CD14-positive monocyte (primary cell): ENCODE measurements around the gene CSTB. TPM values are rescaled to one million over a fixed set of nuclear protein-coding genes. Genes with fewer than 3 reads are reported as not detected.

Experiments
- DNase-seq, 3 donors: peaks; one replicate each; pipeline ENCODE4 v3.0.0-alpha.2; 2011 to 2022
- H2AFZ ChIP-seq: 2 replicates; pipeline ENCODE4 v1.6.0; 2012; ENCODE audit warnings: mild to moderate bottlenecking, low read depth, low read length, inconsistent platforms; ENCODE audit not compliant: insufficient read depth, poor library complexity, severe bottlenecking
- H3K27ac ChIP-seq, 2 donors: 1 replicate in 1 of 2; 2 replicates in 1 of 2; pipeline ENCODE4 v1.5.1; 2012 to 2013; ENCODE audit warnings: low read length in 2 of 2, control low read depth in 1 of 2, inconsistent platforms in 1 of 2, low read depth in 1 of 2, mild to moderate bottlenecking in 1 of 2
- H3K27me3 ChIP-seq, 2 donors: one replicate each; pipeline versions ENCODE4 v1.6.0 to v1.6.1; 2011 to 2013; ENCODE audit warnings: low read length in 2 of 2; ENCODE audit not compliant: control insufficient read depth in 2 of 2, insufficient read depth in 2 of 2
- H3K36me3 ChIP-seq, 2 donors: replicated peaks in 1 of 2; 1 replicate in 1 of 2; 2 replicates in 1 of 2; pipeline versions ENCODE4 v1.5.1 to v1.6.1; 2012 to 2013; ENCODE audit warnings: low read length in 2 of 2, control low read depth in 1 of 2, inconsistent platforms in 1 of 2, mild to moderate bottlenecking in 1 of 2; ENCODE audit not compliant: insufficient read depth in 2 of 2, control insufficient read depth in 1 of 2
- H3K4me1 ChIP-seq, 2 donors: 1 replicate in 1 of 2; 2 replicates in 1 of 2; pipeline versions ENCODE4 v1.5.1 to v1.6.1; 2012 to 2013; ENCODE audit warnings: low read length in 2 of 2, control low read depth in 1 of 2, inconsistent platforms in 1 of 2, mild to moderate bottlenecking in 1 of 2, moderate library complexity in 1 of 2; ENCODE audit not compliant: insufficient read depth in 2 of 2, control insufficient read depth in 1 of 2
- H3K4me2 ChIP-seq: replicated peaks from 2 replicates; pipeline ENCODE3; 2012; ENCODE audit warnings: low read length, moderate library complexity, mild to moderate bottlenecking; ENCODE audit not compliant: poor library complexity, severe bottlenecking; ENCODE audit errors: extremely low read depth
- H3K4me3 ChIP-seq, 3 experiments: fragments of 200-600 bp in 1 of 3; sonication (generic) in 1 of 3; replicated peaks in 1 of 3; 1 replicate in 2 of 3; 2 replicates in 1 of 3; pipeline ENCODE4 v1.5.1; 2011 to 2013; ENCODE audit warnings: low read length in 3 of 3, mild to moderate bottlenecking in 3 of 3, control low read depth in 2 of 3, low read depth in 2 of 3, inconsistent platforms in 1 of 3, moderate library complexity in 1 of 3
- H3K79me2 ChIP-seq: 2 replicates; pipeline ENCODE4 v1.6.0; 2012; ENCODE audit warnings: mild to moderate bottlenecking, control low read depth, inconsistent platforms, low read length, moderate library complexity; ENCODE audit not compliant: insufficient read depth
- H3K9ac ChIP-seq: 2 replicates; pipeline ENCODE4 v1.6.0; 2017; ENCODE audit warnings: low read length, mild to moderate bottlenecking; ENCODE audit not compliant: insufficient read depth, poor library complexity, severe bottlenecking
- H3K9me3 ChIP-seq, 2 donors: replicated peaks in 1 of 2; 1 replicate in 1 of 2; 2 replicates in 1 of 2; pipeline versions ENCODE4 v1.5.1 to v1.6.1; 2012 to 2013; ENCODE audit warnings: low read length in 2 of 2, control low read depth in 1 of 2; ENCODE audit not compliant: control insufficient read depth in 1 of 2, insufficient read depth in 1 of 2
- H4K20me1 ChIP-seq: 2 replicates; pipeline ENCODE4 v1.6.0; 2012; ENCODE audit warnings: mild to moderate bottlenecking, low read length, control low read depth, moderate library complexity; ENCODE audit not compliant: insufficient read depth
- H3K27ac Mint-ChIP-seq, 7 donors: one replicate each; pipeline ENCODE4 v1.8.0; 2020; ENCODE audit warnings: mild to moderate bottlenecking in 7 of 7, mixed read lengths in 7 of 7, moderate library complexity in 6 of 7, inconsistent platforms in 2 of 7
- H3K27me3 Mint-ChIP-seq, 3 donors: one replicate each; pipeline ENCODE4 v1.8.0; 2021 to 2022; ENCODE audit warnings: low read depth in 3 of 3, mild to moderate bottlenecking in 3 of 3, mixed read lengths in 3 of 3, moderate library complexity in 3 of 3, inconsistent platforms in 1 of 3
- H3K36me3 Mint-ChIP-seq, 2 donors: one replicate each; pipeline ENCODE4 v1.8.0; 2020; ENCODE audit warnings: mixed read lengths in 2 of 2, inconsistent platforms in 1 of 2, mild to moderate bottlenecking in 1 of 2
- H3K4me1 Mint-ChIP-seq: one replicate; pipeline ENCODE4 v1.8.0; 2020; ENCODE audit warnings: mild to moderate bottlenecking, mixed read lengths
- H3K4me3 Mint-ChIP-seq, 2 donors: one replicate each; pipeline ENCODE4 v1.8.0; 2020; ENCODE audit warnings: mild to moderate bottlenecking in 2 of 2, mixed read lengths in 2 of 2, moderate library complexity in 1 of 2
- H3K9me3 Mint-ChIP-seq, 7 donors: one replicate each; pipeline ENCODE4 v1.8.0; 2020 to 2022; ENCODE audit warnings: mixed read lengths in 7 of 7, mild to moderate bottlenecking in 6 of 7, moderate library complexity in 6 of 7, inconsistent platforms in 2 of 7
- WGBS: methylation state at CpG from one replicate; pipeline ENCODE4 v1.1.5; 2013; ENCODE audit warnings: missing lambda C conversion rate; ENCODE audit not compliant: insufficient coverage; 5-methylcytosine and 5-hydroxymethylcytosine counted together
- intact Hi-C, 2 donors: fragments of 100-400 bp; cut with micrococcal nuclease; formaldehyde crosslinking; loops; one replicate each; pipeline versions ENCODE4 v1.15.0 to v1.15.1; 2023
- polyA plus RNA-seq, 3 donors: library from polyadenylated mRNA; depleted of rRNA in 1 of 3; unstranded in 2 of 3; stranded (reverse) in 1 of 3; fragments of 300-500 nt in 2 of 3; fragments of >200 nt in 1 of 3; fragmentation: Illumina TruSeq in 2 of 3; gene quantifications; 1 replicate in 2 of 3; 2 replicates in 1 of 3; pipeline ENCODE4 v1.2.3, GENCODE V29; 2012 to 2021
- TF ChIP-seq, protein P1 (sequence below): fragments of 200-600 bp; IDR thresholded peaks from one replicate; pipeline ENCODE4 v1.8.0; 2022; ENCODE audit warnings: antibody characterized with exemption, mild to moderate bottlenecking

CSTB gene
- polyA plus RNA-seq, 3 donors, result 73.7 to 120 (median 115) TPM

DNA sequence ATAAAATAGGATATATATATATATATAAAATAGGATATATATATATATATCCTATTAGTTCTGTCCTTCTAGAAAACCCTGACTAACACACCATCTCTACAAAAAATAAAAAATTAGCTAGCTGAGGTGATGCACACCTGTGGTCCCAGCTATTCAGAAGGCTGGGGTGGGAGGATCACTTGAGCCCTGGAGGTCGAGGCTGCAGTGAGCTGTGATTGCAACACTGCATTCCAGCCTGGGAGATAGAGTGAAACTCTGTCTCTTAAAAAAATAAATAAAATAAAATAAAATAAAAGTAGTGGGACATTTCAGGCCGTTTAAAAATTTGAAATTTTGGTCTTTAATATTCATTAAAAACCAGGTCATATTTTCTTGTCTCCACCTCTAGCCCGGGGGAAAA is 9.0 kb upstream of the CSTB start:
- DNase-seq, result no peak
- Mint-ChIP-seq H3K9me3 (peaks cover 0 to 3% (median 0%) of the 10 kb centered on the region in 7 donors), H3K27me3 (peaks cover 0 to 5% (median 2%) of the 10 kb centered on the region in 3 donors), H3K4me3 (no peak overlapping the region), H3K36me3 (peaks cover 0 to 4% of the 10 kb centered on the region in 2 donors), H3K4me1 (peaks cover 19% of the 10 kb centered on the region), H3K27ac (no peak overlapping the region)
- no peak overlapping the region for H3K4me2 ChIP-seq
- no peaks in the 10 kb centered on the region for H3K27me3 ChIP-seq
- no peak overlapping the region for H2AFZ ChIP-seq
- peaks cover 14 to 26% of the 10 kb centered on the region in 2 donors for H3K4me1 ChIP-seq
- H3K36me3 ChIP-seq, result no peaks in the 10 kb centered on the region
- H3K9ac ChIP-seq, result no peak overlapping the region
- no CpG with 5 or more reads among the region's 3 CpGs for WGBS
- no peaks in the 10 kb centered on the region for H4K20me1 ChIP-seq
- H3K4me3 ChIP-seq, result no peak overlapping the region
- TF ChIP-seq, protein P1, sequence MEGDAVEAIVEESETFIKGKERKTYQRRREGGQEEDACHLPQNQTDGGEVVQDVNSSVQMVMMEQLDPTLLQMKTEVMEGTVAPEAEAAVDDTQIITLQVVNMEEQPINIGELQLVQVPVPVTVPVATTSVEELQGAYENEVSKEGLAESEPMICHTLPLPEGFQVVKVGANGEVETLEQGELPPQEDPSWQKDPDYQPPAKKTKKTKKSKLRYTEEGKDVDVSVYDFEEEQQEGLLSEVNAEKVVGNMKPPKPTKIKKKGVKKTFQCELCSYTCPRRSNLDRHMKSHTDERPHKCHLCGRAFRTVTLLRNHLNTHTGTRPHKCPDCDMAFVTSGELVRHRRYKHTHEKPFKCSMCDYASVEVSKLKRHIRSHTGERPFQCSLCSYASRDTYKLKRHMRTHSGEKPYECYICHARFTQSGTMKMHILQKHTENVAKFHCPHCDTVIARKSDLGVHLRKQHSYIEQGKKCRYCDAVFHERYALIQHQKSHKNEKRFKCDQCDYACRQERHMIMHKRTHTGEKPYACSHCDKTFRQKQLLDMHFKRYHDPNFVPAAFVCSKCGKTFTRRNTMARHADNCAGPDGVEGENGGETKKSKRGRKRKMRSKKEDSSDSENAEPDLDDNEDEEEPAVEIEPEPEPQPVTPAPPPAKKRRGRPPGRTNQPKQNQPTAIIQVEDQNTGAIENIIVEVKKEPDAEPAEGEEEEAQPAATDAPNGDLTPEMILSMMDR, result no peak
- H3K9me3 ChIP-seq, result no peaks in the 10 kb centered on the region
- intact Hi-C loops, result loop anchor here in 1 of 2 donors (5.0 to 10.0 kb wide), 2 partner anchors 58 to 550 kb away; partner anchors contain the start of gene CFAP410
- peaks cover 8% of the 10 kb centered on the region for H3K79me2 ChIP-seq
- H3K27ac ChIP-seq, result no peak overlapping the region

DNA sequence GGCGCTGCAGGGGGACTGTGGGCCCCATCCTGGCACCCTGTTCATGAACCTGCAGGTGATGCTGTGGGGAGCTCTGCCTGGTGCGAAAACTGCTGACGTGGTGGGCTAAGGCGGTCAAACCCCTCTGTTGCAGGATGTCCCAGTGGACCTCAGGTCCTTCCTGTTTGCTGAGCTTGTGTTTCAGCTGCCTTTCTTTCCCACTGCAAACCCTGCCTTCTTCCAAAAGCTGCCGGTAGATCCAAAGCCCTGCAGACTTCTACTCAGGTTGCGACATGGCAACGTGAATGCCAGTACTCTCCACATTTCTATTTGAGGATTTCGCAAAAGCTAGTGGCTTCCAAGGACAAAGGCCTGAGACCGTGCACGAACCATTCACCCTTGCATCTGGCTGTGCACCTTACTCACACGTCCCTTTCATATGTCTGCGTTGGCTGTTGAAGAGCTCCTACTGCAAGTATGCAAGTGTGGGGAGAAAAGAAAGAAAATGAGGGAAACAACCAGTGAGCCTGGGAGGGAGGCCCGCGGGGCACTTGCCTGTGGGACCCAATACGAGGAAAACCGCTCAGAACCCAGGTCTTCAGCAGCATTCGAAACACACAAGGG is 7.1 kb upstream of the CSTB start:
- Histone ChIP-seq H3K9me3 (no peaks in the 10 kb centered on the region), H4K20me1 (no peaks in the 10 kb centered on the region), H3K27me3 (no peaks in the 10 kb centered on the region), H3K9ac (no peak overlapping the region), H3K36me3 (no peaks in the 10 kb centered on the region), H3K79me2 (no peaks in the 10 kb centered on the region), H3K27ac (no peak overlapping the region), H2AFZ (no peak overlapping the region), H3K4me3 (no peak overlapping the region), H3K4me2 (no peak overlapping the region), H3K4me1 (peaks cover 22 to 34% of the 10 kb centered on the region in 2 donors)
- Mint-ChIP-seq H3K9me3 (peaks cover 0 to 3% (median 0%) of the 10 kb centered on the region in 7 donors), H3K4me1 (peaks cover 28% of the 10 kb centered on the region), H3K36me3 (peaks cover 0 to 4% of the 10 kb centered on the region in 2 donors), H3K27me3 (peaks cover 0 to 5% (median 2%) of the 10 kb centered on the region in 3 donors), H3K4me3 (no peak overlapping the region), H3K27ac (peak overlapping the region in 1 of 7 donors; percentile 60)
- intact Hi-C loops, result loop anchor here in 1 of 2 donors (10.0 kb wide), 1 partner anchor 552 kb away; the partner anchor contains the start of gene CFAP410
- 62% methylated on average over 15 of the region's 17 CpGs for WGBS
- no peak for DNase-seq
- TF ChIP-seq, protein P1, result no peak
